T-helper 22 cell (primary cell): ENCODE results near the gene DENND1A.
"Not testable (repeated sequence)": the region's sequence is repeated elsewhere in the genome, so short reads cannot be mapped to it uniquely, and the experiment has no call there.

ENCODE experiments used
- DNase-seq: peaks from one replicate; pipeline ENCODE4 v3.0.0-alpha.2; 2020; ENCODE audit warnings: low read depth

Gene DENND1A

DNA sequence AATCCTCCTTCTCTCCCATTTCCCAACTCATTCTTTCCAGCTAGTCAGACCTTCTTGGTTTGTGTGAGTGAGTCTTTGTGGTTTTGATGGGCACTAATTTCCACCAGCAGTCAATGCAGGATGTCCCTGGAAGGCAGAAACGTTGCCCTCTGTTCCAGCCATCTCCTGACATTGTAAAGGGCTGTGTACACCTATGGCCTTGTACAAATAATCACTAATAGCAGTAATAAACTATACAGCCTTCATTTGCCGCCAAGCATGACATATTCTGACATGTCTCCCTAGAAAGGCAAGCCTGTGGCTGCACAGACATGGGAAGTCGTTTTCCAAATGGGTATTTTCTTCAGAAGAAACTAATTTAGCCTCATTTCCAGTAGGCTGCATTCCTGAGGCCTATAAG lies 18.4 kb upstream of the DENND1A start:
- DNase-seq: no peak

DNA sequence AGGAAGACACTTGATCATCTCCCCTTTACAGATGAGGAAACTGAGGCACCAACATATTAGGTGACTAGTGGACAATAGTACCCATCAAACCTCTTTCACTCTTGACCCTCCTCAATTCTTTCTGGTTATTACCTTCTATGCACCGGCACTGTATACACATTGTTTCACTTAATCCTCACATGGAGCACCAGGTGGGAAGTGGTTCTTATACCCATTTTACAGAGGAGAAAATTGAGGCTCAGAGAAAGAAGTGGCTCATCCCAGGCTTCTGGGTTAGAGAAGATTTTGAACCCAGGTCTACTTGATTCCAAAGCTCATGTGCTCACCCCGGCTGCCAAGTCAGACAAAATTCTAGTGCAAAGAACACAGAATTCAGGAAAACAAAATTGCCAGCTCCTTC lies 17.4 kb upstream of the DENND1A start:
- DNase-seq: no peak

GRCh38 chr9:123946101-123946821 lies 16.3 kb upstream of the DENND1A start:
- no peak for DNase-seq

- no peak for DNase-seq
These were observed 15.6 kb upstream of the DENND1A start for GRCh38 chr9:123945532-123945931.

DNA sequence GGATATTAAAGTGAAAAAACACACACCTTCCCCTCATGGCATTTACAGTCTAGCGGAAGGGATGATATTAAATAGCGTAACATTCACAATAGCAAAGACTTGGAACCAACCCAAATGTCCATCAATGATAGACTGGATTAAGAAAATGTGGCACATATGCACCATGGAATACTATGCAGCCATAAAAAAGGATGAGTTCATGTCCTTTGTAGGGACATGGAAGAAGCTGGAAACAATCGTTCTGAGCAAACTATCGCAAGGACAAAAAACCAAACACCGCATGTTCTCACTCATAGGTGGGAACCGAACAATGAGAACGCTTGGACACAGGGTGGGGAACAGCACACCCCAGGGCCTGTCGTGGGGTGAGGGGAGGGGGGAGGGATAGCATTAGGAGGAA lies 14.5 kb upstream of the DENND1A start:
- not testable (repeated sequence) for DNase-seq

- DNase-seq: no peak
These were observed 13.7 kb upstream of the DENND1A start for GRCh38 chr9:123943671-123944070.

DNA sequence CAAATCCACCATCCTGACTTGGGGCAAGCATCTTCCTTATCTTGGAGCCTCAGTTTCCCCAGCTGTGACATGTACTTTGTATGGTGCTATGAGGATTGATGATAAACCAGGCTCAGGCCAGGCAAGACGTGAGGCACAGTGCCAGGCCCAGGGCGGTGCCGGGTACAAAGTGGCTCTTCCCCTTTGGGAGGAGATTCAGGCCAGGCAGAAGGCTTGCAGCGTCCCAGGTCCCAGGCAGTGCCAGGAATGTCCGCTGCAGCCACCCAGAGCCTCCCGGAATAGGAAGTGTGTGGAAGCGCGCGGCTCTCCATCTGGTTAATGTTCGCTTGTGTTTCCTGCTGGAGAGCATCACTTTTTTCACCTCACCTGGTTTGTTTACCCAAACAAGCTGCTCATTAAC lies 12.6 kb upstream of the DENND1A start:
- DNase-seq: no peak

DNA sequence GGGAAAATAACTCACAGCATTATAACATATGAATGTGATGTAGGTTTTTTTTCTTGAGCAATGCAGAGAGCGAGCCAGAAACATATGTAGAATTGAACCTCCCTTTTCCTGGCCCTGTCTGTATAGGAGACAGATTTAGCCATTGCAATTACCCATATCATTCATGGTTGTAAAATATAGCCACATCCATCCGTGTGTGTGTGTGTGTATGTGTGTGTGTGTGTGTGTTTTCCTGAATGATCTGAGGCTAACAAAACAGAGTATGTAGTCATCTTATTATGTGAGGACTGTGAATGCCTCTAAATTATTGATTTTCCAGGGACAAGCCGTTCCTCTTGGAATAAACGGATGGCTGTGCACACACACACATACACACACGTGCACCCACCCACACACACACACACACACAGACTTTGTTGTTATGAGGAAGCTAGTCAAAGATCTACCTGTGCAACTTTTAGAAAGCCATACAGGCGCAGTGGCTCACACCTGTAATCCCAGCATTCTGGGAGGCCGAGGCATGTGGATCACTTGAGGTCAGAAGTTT lies 11.7 kb upstream of the DENND1A start:
- no peak for DNase-seq

DNA sequence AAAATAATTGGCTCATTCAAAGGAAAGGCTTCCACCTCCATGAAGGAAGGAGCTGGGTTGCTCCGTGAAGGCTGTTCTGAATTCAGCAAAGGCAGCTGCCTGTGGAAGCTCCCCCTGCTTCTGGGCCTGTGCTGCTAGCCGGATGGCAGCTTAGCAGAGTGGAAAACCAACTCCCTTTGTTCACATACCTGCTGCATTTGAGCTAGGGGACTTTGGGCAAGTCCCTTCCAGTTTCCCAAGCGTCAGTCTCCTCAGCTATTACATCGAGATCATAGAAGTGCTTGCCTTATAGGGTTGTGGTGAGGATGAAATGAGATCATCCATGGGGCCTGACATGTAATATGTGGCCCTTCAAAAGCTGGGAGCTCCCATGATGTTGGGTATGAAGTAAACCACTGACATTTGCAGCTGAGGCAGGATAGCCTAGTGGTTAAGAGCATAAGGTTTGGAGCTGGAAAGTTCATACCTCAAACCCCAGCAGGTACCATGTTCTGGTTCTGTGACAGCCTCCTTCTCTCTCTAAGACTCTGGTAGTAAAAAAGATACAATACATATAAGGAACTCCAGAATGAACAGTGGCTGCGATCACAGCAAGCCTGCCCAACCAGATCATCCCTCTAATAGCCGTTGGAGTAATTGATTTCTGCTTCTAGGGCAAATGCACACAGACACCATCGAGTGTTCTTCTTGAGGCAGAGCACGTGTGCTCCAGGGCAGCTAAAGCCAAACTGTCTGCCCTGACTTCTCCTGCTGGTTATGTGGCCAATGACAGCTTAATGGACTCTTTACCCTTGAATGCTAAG lies 11.0 kb upstream of the DENND1A start:
- no peak for DNase-seq

DNA sequence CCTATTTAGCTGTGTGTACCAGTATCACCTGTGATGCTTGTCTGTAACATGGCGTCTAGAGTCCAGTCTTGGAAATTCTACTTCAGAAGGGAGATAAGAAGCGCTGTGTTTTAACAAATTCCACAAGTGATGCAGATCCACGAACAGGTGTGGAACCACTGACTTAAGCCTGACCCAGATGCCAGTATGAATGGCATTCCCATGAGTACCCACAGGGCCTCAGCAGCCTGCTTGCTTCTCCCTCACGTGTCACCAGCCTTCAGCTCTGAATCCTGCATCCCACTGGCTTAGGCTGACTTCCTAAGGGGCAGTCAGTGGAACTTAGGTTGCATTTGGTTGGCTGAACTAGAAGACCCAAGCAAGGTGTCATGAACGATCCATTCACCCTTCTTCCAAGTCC lies 8.5 kb upstream of the DENND1A start:
- no peak for DNase-seq

DNA sequence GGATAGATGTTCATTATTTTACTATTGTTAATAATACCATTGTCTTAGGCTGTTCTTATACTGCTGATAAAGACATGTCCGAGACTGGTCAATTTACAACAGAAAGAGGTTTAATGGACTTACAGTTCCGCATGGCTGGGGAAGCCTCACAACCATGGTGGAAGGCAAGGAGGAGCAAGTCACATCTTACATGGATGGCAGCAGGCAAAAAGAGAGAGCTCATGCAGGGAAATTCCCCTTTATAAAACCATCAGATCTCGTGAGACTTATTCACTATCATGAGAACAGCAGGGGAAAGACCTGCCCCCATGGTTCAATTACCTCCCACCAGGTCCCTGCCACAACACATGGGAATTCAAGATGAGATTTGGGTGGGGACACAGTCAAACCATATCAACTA lies 6.6 kb upstream of the DENND1A start:
- not testable (repeated sequence) for DNase-seq

DNA sequence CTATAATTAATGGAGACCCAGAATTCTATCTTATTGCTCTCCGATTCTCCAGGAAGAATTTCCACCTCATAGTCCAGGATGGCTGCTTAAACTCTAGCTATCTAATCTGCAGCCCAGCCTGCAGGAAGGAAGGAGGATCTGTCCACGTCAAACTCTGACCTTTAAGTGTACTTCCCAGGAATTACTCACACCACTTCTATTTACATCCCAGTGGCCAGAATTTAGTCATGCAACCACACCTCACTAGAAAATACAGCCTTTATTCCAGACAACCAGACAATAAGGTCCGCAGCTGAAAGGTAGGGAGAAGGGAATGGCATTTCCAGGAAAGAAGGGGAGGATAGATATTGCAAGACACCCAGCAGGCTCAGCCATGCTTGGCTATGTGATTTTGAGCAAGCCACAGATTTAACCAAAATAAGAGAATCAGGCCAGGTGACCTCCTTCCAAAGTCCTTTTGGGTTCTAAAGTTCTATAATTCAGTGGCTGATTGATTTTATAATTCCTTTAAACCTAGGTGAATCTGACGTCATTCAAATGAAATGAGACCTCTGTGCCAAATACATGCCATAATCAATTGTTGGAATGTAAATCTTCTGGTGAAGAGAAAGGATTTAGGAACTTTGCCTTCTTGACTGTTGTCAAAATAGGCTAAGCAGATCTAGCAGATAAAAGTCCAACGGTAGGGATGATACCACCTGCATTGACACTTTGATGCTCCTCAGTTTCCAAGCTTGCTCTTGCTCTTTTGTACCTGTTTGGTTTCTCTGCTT lies 3.7 kb upstream of the DENND1A start:
- no peak for DNase-seq

DNA sequence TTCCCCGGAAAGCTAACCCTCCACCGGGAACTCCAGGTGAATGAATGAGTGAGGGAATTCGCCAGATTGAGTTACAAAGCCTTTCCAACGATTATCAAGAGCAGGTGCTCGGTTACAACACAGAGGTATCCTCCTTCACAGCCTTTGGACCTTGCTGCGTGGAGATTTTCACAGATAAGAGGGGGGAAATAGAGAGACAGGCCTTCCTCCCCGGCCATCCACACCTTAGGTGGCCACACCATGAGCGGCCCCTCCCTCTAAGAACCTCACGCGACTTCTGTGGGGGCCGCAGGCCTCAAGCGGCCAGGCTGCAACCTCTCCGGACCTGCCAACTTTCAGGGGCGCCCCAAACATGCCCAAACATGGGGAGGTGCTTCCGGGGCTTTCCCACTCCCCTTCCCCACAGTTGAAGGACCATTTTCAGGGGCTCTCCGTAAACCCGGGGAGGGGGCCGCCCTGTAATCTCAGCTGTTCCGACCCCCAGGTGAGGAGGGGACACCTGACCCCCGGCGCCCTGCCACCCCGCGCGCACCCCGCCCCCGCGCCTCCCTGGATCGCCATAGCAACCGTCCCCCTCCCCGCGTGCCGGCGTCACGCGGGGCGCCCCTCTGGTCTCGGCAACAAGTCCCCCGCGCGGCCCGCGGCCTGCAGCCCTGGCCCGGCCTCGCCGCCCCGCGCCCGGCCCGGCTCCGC lies 603 bp downstream of the DENND1A start:
- no peak for DNase-seq

GRCh38 chr9:123928533-123929176 lies 1.3 kb downstream of the DENND1A start:
- DNase-seq: no peak

DNA sequence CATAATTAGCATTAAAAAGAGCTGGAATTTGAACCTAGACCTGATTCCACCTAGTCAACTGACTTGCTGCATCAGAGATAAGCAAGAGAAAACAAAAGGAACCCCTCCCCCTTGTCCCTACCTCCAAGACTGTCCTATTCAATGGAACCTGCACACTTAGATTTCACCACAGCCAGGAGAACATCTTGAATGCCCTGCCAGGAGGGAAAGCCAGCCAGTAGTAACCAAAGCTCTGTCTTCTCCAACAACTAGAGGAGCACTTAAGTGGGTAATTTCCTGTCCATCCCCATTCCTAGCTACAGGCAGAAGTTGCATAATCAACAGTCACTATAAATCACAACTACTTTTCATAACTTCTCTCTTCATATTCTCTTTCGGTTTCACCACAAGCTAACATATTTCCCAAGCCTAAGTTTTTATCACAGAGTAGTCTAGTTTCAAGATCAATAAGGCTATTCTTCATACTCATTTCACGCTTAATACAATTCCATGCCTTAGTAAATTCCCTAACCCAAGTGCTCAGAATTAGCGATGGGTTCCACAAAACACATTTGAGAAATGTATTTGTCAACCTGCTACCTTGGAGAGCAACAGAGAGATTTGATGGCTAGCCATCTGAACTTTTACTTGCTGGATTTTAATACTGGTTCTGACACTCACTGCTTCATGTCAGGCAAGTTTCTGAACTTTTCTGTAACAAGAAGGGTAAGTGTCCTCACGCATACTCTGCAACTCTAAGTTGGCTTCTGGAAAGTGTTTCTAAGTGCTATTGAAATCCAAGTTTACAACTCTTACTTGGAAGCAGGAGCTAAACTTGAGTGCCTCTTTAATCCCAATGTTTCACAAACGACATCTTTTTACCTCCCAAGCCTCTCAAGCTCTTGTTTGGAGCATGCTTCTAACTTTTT lies 2.0 kb downstream of the DENND1A start:
- no peak for DNase-seq

GRCh38 chr9:123926941-123927340 lies 3.0 kb downstream of the DENND1A start:
- no peak for DNase-seq

DNA sequence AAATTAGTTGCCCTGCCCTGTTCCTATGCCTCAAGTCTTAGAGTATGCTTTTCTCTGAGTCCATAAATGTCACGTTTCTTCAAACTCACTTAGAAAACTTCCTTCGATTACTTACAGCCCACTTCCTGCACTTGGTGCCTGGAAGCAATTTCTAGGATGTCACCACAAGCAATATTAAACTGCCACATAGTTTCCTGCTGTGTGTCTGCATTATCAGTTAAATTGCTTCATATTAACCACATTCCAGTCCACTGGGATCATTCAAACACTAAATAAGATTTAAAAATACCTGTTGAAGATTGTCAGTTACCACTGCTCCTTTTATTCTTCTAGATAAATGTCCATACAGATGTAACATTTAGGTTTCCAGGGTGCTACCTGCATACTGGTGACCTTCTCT lies 4.1 kb downstream of the DENND1A start:
- no peak for DNase-seq

DNA sequence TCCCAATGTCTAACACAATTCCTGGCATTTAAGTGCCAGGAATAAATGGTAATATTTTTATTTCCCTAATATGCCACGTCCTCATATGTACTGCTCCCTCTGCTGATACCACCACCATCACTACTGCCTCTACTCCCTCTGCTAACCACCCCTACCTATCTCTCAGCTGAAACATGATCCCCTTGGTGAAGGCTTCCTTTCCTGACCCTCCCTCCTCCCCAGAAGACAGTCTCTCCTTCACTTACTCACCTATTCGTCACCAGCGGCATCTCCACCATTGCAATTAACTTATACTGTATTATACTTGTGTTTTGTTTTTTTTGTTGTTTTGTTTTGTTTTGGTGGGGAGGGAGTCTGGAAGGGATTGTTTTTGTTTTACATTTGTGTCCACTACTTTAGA lies 4.8 kb downstream of the DENND1A start:
- no peak for DNase-seq

DNA sequence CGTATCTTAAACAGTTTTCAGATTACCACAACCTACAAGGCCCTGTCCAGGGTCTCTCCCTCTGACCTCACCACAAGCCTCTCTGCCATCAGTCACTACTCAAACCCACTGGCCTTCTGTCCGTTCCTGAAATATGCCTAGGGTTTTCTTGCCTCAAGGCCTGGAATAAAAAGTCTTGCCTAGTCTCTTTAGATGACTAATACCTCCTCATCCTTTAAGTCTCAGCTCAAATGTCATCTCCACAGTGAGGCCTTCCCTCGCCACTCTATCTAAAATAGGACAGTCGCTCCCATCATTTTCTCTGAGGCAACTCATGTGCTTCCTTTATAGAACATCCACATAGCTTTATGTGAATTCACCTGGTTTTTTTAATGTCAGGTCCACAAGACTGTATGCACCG lies 5.2 kb downstream of the DENND1A start:
- DNase-seq: no peak

DNA sequence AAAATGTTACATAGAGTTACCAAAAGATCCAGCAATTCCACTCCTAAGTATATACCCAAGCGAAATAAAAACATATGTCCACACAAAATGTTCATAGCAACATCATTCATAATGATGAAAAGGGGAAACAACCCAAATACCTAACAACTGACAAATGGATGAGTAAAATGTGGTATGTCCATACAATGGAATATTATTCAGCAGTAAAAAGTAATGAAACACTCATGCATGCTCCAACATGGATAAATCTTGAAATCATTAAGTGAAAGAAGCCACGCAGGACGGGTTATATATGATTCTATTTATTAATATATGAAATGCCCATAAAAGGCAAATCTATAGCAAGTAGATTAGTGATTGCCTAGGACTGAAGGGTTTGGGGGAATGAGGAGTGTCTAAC lies 6.0 kb downstream of the DENND1A start:
- no peak for DNase-seq
